Central memory CD8-positive, alpha-beta T cell (primary cell): ENCODE measurements around the gene XRN2.
A peak's percentile ranks its signal among the peaks of the same experiment; 100 is the strongest.
"Not testable (repeated sequence)": the region's sequence is repeated elsewhere in the genome, so short reads cannot be mapped to it uniquely, and the experiment has no call there.

ENCODE experiments used
- ATAC-seq: fragments of 150-1000 bp; cut with Tn5 transposase; replicated peaks from 2 replicates; pipeline ENCODE4 v1.10.0; 2022; ENCODE audit warnings: mild to moderate bottlenecking, moderate FRiP score, moderate number of reproducible peaks; ENCODE audit not compliant: poor library complexity, severe bottlenecking; ENCODE audit errors: extremely low read depth
- DNase-seq, 2 donors: peaks; one replicate each; pipeline ENCODE4 v3.0.0; 2021; ENCODE audit warnings: low spot score in 2 of 2
- H3K27ac Mint-ChIP-seq: one replicate; pipeline ENCODE4 v1.8.0; 2022; ENCODE audit warnings: low read depth, mild to moderate bottlenecking, moderate library complexity, mixed read lengths
- H3K27me3 Mint-ChIP-seq: one replicate; pipeline ENCODE4 v1.8.0; 2022; ENCODE audit warnings: mixed read lengths
- H3K36me3 Mint-ChIP-seq: one replicate; pipeline ENCODE4 v1.8.0; 2022; ENCODE audit warnings: mild to moderate bottlenecking, moderate library complexity, mixed read lengths; ENCODE audit not compliant: insufficient read depth
- H3K4me1 Mint-ChIP-seq: one replicate; pipeline ENCODE4 v1.8.0; 2022; ENCODE audit warnings: mixed read lengths
- H3K4me3 Mint-ChIP-seq: one replicate; pipeline ENCODE4 v1.8.0; 2022; ENCODE audit warnings: mild to moderate bottlenecking, moderate library complexity, mixed read lengths
- H3K9me3 Mint-ChIP-seq: one replicate; pipeline ENCODE4 v1.8.0; 2022; ENCODE audit warnings: mixed read lengths

The XRN2 gene

GRCh38 chr20:21365771-21366170 lies 62.6 kb downstream of the XRN2 start:
- DNase-seq (no peak), ATAC-seq (no peak)
- H3K36me3 Mint-ChIP-seq: peaks cover 45% of the 10 kb centered on the region
- H3K4me1 Mint-ChIP-seq: peaks cover 12% of the 10 kb centered on the region
- no peaks in the 10 kb centered on the region for H3K27me3 Mint-ChIP-seq
- no peaks in the 10 kb centered on the region for H3K9me3 Mint-ChIP-seq
- no peak overlapping the region for H3K4me3 Mint-ChIP-seq
- no peak overlapping the region for H3K27ac Mint-ChIP-seq

GRCh38 chr20:21366273-21366672 lies 63.1 kb downstream of the XRN2 start:
- not testable (repeated sequence) for H3K27ac Mint-ChIP-seq, DNase-seq, H3K9me3 Mint-ChIP-seq, H3K27me3 Mint-ChIP-seq, ATAC-seq, H3K4me3 Mint-ChIP-seq
- Mint-ChIP-seq H3K4me1 (peaks cover 12% of the 10 kb centered on the region), H3K36me3 (peaks cover 45% of the 10 kb centered on the region)

- Mint-ChIP-seq H3K9me3 (no peaks in the 10 kb centered on the region), H3K27me3 (no peaks in the 10 kb centered on the region), H3K4me3 (no peak overlapping the region), H3K27ac (peak overlapping the region; percentile 5), H3K4me1 (peaks cover 13% of the 10 kb centered on the region), H3K36me3 (peaks cover 37% of the 10 kb centered on the region)
- DNase-seq: no peak
- ATAC-seq: no peak
Measured at GRCh38 chr20:21368791-21369190, 65.7 kb downstream of the XRN2 start.

GRCh38 chr20:21371193-21371592 lies 68.1 kb downstream of the XRN2 start:
- DNase-seq (no peak), ATAC-seq (no peak)
- Mint-ChIP-seq H3K4me1 (peaks cover 21% of the 10 kb centered on the region), H3K9me3 (no peaks in the 10 kb centered on the region), H3K27me3 (no peaks in the 10 kb centered on the region), H3K36me3 (peaks cover 39% of the 10 kb centered on the region), H3K27ac (no peak overlapping the region), H3K4me3 (no peak overlapping the region)

- H3K4me3 Mint-ChIP-seq: no peak overlapping the region
- no peaks in the 10 kb centered on the region for H3K9me3 Mint-ChIP-seq
- ATAC-seq (no peak), DNase-seq (no peak)
- H3K4me1 Mint-ChIP-seq: peaks cover 27% of the 10 kb centered on the region
- no peak overlapping the region for H3K27ac Mint-ChIP-seq
- H3K27me3 Mint-ChIP-seq: no peaks in the 10 kb centered on the region
- peaks cover 37% of the 10 kb centered on the region for H3K36me3 Mint-ChIP-seq
Measured at GRCh38 chr20:21372016-21372415, 68.9 kb downstream of the XRN2 start.

GRCh38 chr20:21373436-21373835 lies 70.3 kb downstream of the XRN2 start:
- H3K36me3 Mint-ChIP-seq: peaks cover 38% of the 10 kb centered on the region
- H3K4me1 Mint-ChIP-seq: peaks cover 27% of the 10 kb centered on the region
- no peaks in the 10 kb centered on the region for H3K27me3 Mint-ChIP-seq
- H3K4me3 Mint-ChIP-seq: no peak overlapping the region
- ATAC-seq: no peak
- peak overlapping the region; percentile 65 for H3K27ac Mint-ChIP-seq
- no peak for DNase-seq
- H3K9me3 Mint-ChIP-seq: no peaks in the 10 kb centered on the region

- no peak overlapping the region for H3K4me3 Mint-ChIP-seq
- DNase-seq (no peak), ATAC-seq (no peak)
- H3K9me3 Mint-ChIP-seq: no peaks in the 10 kb centered on the region
- H3K36me3 Mint-ChIP-seq: peaks cover 38% of the 10 kb centered on the region
- no peaks in the 10 kb centered on the region for H3K27me3 Mint-ChIP-seq
- H3K4me1 Mint-ChIP-seq: peaks cover 27% of the 10 kb centered on the region
- no peak overlapping the region for H3K27ac Mint-ChIP-seq
Measured at GRCh38 chr20:21376626-21377025, 73.5 kb downstream of the XRN2 start.

- H3K4me1 Mint-ChIP-seq: peaks cover 20% of the 10 kb centered on the region
- peaks cover 43% of the 10 kb centered on the region for H3K36me3 Mint-ChIP-seq
Measured at GRCh38 chr20:21377701-21378100, 74.6 kb downstream of the XRN2 start.

GRCh38 chr20:21378259-21378658 lies 75.1 kb downstream of the XRN2 start:
- Mint-ChIP-seq H3K9me3 (no peaks in the 10 kb centered on the region), H3K27ac (no peak overlapping the region), H3K4me3 (no peak overlapping the region), H3K36me3 (peaks cover 40% of the 10 kb centered on the region), H3K27me3 (no peaks in the 10 kb centered on the region), H3K4me1 (peaks cover 20% of the 10 kb centered on the region)
- no peak for DNase-seq
- no peak for ATAC-seq

More at GRCh38 chr20:21377701-21378100, 74.6 kb downstream of the XRN2 start:
- no peak overlapping the region for H3K27ac Mint-ChIP-seq
- DNase-seq (no peak), ATAC-seq (no peak)
- no peaks in the 10 kb centered on the region for H3K9me3 Mint-ChIP-seq
- no peaks in the 10 kb centered on the region for H3K27me3 Mint-ChIP-seq
- H3K4me3 Mint-ChIP-seq: no peak overlapping the region

GRCh38 chr20:21380711-21381110 lies 77.6 kb downstream of the XRN2 start:
- Mint-ChIP-seq H3K27ac (no peak overlapping the region), H3K27me3 (no peaks in the 10 kb centered on the region), H3K4me3 (no peak overlapping the region), H3K36me3 (peaks cover 51% of the 10 kb centered on the region), H3K9me3 (no peaks in the 10 kb centered on the region), H3K4me1 (peaks cover 7% of the 10 kb centered on the region)
- ATAC-seq: no peak
- no peak for DNase-seq

GRCh38 chr20:21381619-21382018 lies 78.5 kb downstream of the XRN2 start:
- Mint-ChIP-seq H3K27ac (no peak overlapping the region), H3K4me3 (no peak overlapping the region), H3K9me3 (no peaks in the 10 kb centered on the region), H3K27me3 (no peaks in the 10 kb centered on the region), H3K36me3 (peaks cover 53% of the 10 kb centered on the region), H3K4me1 (peaks cover 2% of the 10 kb centered on the region)
- ATAC-seq (no peak), DNase-seq (no peak)

GRCh38 chr20:21384308-21384892 lies 81.3 kb downstream of the XRN2 start:
- peaks cover 46% of the 10 kb centered on the region for H3K36me3 Mint-ChIP-seq
- H3K27me3 Mint-ChIP-seq: no peaks in the 10 kb centered on the region
- H3K9me3 Mint-ChIP-seq: no peaks in the 10 kb centered on the region
- ATAC-seq: no peak
- H3K4me3 Mint-ChIP-seq: no peak overlapping the region
- no peak overlapping the region for H3K27ac Mint-ChIP-seq
- H3K4me1 Mint-ChIP-seq: no peaks in the 10 kb centered on the region
- DNase-seq: no peak

GRCh38 chr20:21386111-21386510 lies 83.0 kb downstream of the XRN2 start:
- H3K27ac Mint-ChIP-seq: no peak overlapping the region
- no peaks in the 10 kb centered on the region for H3K4me1 Mint-ChIP-seq
- no peak overlapping the region for H3K4me3 Mint-ChIP-seq
- peaks cover 3% of the 10 kb centered on the region for H3K27me3 Mint-ChIP-seq
- H3K36me3 Mint-ChIP-seq: peaks cover 38% of the 10 kb centered on the region
- ATAC-seq (no peak), DNase-seq (no peak)
- H3K9me3 Mint-ChIP-seq: no peaks in the 10 kb centered on the region
